ENCODE measurements around the gene TMEM31. TPM values are rescaled to one million over a fixed set of nuclear protein-coding genes. Genes with fewer than 3 reads are reported as not detected.
A peak's percentile ranks its signal among the peaks of the same experiment; 100 is the strongest.

TMEM31 gene
- total and polyA plus RNA-seq, 9 of the 15 experiments (the other 6 are each of a cell fraction or from before 2014, with no cell fraction given): 0.18 TPM; not detected in 8

DNA sequence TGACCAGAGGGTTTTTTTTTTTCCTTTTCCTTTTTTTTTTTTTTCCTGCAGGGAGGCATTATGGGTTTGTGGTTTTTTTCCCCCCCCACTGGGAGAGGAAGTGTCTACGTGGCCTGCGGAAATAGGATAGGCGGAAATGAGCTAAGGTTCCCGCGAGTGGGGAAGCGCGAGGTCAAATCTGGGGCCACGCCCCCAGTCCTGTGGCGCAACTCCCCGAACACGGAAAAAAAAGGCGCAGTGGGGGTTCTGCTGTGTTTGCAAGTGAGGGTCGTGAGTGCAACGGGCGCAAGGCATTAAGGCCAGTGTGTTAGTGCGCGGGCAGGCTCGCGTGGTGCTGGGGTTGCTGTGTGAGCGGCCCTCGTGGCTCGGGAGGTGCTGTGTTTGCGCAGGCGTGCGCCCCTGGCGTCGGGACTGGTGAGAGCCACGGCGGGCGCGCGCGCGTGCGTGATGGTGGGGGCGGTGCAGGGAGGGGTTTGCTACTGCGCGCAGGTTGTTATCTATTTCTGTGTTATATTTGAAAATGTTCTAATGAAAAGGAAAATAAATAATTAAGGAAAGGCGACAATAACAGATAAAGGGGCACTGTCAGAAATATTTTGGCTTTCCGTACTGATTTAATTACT, 23.5 kb upstream of the TMEM31 start (continued):
- TF ChIP-seq FIP1L1 (IDR thresholded peaks at IDR 0.05; ENCODE audit: low read depth, low read length, poor library complexity, severe bottlenecking) (peak; percentile 40), ZNF780A (CRISPR knock-in tag; IDR thresholded peaks at IDR 0.05) (no peak), FOXJ3 (CRISPR knock-in tag; IDR thresholded peaks at IDR 0.05) (no peak), POLR2H (tag; IDR thresholded peaks at IDR 0.05; ENCODE audit: low read depth) (no peak), HEY1 (CRISPR knock-in tag; IDR thresholded peaks at IDR 0.05; ENCODE audit: borderline replicate concordance) (no peak), ZNF699 (CRISPR knock-in tag; IDR thresholded peaks at IDR 0.05; ENCODE audit: insufficient replicate concordance) (no peak), ZZZ3 (IDR thresholded peaks at IDR 0.05) (no peak), ZNF224 (CRISPR knock-in tag; IDR thresholded peaks at IDR 0.05) (no peak), SPI1 (IDR thresholded peaks at IDR 0.05; ENCODE audit: borderline replicate concordance, low read depth, low read length) (peak; percentile 87), SETDB1 (IDR thresholded peaks at IDR 0.05; ENCODE audit: low read length) (no peak), TOE1 (IDR thresholded peaks at IDR 0.05; ENCODE audit: borderline replicate concordance) (no peak), TOE1 (CRISPR knock-in tag; IDR thresholded peaks at IDR 0.05; ENCODE audit: borderline replicate concordance, low read depth) (no peak), ARID1B (IDR thresholded peaks at IDR 0.05) (peak; percentile 21; the same call in 1 of the 2 replicates), MTF1 (CRISPR knock-in tag; IDR thresholded peaks at IDR 0.05; ENCODE audit: borderline replicate concordance) (no peak), LARP7 (IDR thresholded peaks at IDR 0.05) (no peak), RAD21 (CRISPR knock-in tag; conservative IDR thresholded peaks at IDR 0.05 in 1 of 2, IDR thresholded peaks at IDR 0.05 in 1 of 2) (no peak), RHOXF2B (CRISPR knock-in tag; conservative IDR thresholded peaks at IDR 0.05) (no peak), SMC3 (conservative IDR thresholded peaks at IDR 0.05; ENCODE audit: insufficient read depth, low read depth, low read length) (0 out of 2 replicates have a peak, but pooled peaks have one; percentile 6), ZNF143 (CRISPR knock-in tag; IDR thresholded peaks at IDR 0.05) (no peak), GABPB1 (CRISPR knock-in tag; IDR thresholded peaks at IDR 0.05) (peak; percentile 70; the same call in 1 of the 2 replicates), NFIX (CRISPR knock-in tag; IDR thresholded peaks at IDR 0.05; ENCODE audit: low read depth) (no peak), ZEB2 (IDR thresholded peaks at IDR 0.05) (no peak)
- TF ChIP-seq, protein P1, sequence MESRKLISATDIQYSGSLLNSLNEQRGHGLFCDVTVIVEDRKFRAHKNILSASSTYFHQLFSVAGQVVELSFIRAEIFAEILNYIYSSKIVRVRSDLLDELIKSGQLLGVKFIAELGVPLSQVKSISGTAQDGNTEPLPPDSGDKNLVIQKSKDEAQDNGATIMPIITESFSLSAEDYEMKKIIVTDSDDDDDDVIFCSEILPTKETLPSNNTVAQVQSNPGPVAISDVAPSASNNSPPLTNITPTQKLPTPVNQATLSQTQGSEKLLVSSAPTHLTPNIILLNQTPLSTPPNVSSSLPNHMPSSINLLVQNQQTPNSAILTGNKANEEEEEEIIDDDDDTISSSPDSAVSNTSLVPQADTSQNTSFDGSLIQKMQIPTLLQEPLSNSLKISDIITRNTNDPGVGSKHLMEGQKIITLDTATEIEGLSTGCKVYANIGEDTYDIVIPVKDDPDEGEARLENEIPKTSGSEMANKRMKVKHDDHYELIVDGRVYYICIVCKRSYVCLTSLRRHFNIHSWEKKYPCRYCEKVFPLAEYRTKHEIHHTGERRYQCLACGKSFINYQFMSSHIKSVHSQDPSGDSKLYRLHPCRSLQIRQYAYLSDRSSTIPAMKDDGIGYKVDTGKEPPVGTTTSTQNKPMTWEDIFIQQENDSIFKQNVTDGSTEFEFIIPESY (CRISPR knock-in tag; IDR thresholded peaks at IDR 0.05): no peak
- TF ChIP-seq, protein P2, sequence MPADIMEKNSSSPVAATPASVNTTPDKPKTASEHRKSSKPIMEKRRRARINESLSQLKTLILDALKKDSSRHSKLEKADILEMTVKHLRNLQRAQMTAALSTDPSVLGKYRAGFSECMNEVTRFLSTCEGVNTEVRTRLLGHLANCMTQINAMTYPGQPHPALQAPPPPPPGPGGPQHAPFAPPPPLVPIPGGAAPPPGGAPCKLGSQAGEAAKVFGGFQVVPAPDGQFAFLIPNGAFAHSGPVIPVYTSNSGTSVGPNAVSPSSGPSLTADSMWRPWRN (IDR thresholded peaks at IDR 0.05; ENCODE audit: low read depth): no peak
- TF ChIP-seq, protein P3, sequence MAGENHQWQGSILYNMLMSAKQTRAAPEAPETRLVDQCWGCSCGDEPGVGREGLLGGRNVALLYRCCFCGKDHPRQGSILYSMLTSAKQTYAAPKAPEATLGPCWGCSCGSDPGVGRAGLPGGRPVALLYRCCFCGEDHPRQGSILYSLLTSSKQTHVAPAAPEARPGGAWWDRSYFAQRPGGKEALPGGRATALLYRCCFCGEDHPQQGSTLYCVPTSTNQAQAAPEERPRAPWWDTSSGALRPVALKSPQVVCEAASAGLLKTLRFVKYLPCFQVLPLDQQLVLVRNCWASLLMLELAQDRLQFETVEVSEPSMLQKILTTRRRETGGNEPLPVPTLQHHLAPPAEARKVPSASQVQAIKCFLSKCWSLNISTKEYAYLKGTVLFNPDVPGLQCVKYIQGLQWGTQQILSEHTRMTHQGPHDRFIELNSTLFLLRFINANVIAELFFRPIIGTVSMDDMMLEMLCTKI (IDR thresholded peaks at IDR 0.05; ENCODE audit: partially characterized antibody): no peak

All from K562 (cell line).